Skeletal muscle satellite cell (primary cell): ENCODE measurements around the gene SH3BP5L.

Experiments
- H3K27me3 ChIP-seq: 2 replicates; pipeline ENCODE4 v1.7.0; 2013; ENCODE audit warnings: low read length; ENCODE audit not compliant: control insufficient read depth, insufficient read depth
- H3K36me3 ChIP-seq: 2 replicates; pipeline ENCODE4 v1.7.0; 2013; ENCODE audit warnings: mild to moderate bottlenecking, control low read depth, low read length; ENCODE audit not compliant: insufficient read depth
- H3K4me1 ChIP-seq: 2 replicates; pipeline ENCODE4 v1.7.0; 2013; ENCODE audit warnings: low read length; ENCODE audit not compliant: control insufficient read depth, insufficient read depth
- H3K4me2 ChIP-seq: 2 replicates; pipeline ENCODE4 v1.7.0; 2013; ENCODE audit warnings: mild to moderate bottlenecking, low read length
- H3K4me3 ChIP-seq: 2 replicates; pipeline ENCODE4 v1.7.0; 2013; ENCODE audit warnings: low read length
- H3K9ac ChIP-seq: 2 replicates; pipeline ENCODE4 v1.7.0; 2013; ENCODE audit warnings: mild to moderate bottlenecking, low read depth, low read length, moderate library complexity
- H3K9me3 ChIP-seq: replicated peaks from 2 replicates; pipeline ENCODE4 v1.7.0; 2013; ENCODE audit warnings: mild to moderate bottlenecking, control low read depth, low read length

SH3BP5L gene

DNA sequence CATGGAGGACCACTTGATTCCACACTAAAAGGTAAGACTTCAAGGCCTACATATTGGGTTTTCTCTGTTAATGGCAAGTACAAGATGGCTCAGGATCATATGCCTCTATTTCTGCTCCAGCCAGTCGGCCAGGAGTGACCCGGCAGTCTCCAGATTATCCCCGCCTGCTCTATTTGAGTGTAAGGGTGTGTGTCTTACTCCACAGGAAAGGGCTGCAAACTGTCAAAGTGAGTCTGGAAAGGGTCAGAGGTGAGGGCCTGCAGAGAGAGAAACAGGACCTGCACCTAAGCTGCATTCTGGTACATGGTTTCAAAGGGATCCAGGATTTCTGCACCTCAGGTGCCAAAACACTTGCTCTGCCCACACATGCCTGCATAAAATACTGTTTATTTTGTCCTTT is 23.9 kb upstream of the SH3BP5L start:
- Histone ChIP-seq H3K36me3 (peaks cover 74% of the 10 kb centered on the region), H3K9ac (no peak overlapping the region), H3K4me1 (no peaks in the 10 kb centered on the region), H3K4me3 (no peak overlapping the region), H3K27me3 (no peaks in the 10 kb centered on the region), H3K9me3 (no peaks in the 10 kb centered on the region), H3K4me2 (no peak overlapping the region)

DNA sequence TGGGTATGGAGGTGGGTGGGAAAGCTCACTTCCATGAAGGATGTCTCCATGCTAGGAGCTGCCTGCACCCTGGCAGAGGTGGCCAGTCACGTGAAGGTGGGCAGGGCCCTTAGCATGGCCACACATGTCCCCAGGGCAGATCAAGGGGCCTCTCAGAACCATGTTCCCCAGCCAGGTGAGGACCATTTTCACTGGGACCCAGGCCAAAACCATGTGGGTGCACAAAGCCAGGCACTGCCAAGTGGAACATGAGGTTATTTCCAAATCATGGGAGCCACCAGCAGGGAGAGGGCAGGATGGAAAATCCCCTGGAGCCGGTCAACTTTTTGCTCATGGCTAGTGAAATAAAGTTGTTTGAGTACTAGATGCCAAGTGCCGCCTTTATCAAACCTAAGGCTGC is 23.4 kb upstream of the SH3BP5L start:
- H3K4me2 ChIP-seq = no peak overlapping the region
- H3K27me3 ChIP-seq = no peaks in the 10 kb centered on the region
- no peak overlapping the region for H3K4me3 ChIP-seq
- no peaks in the 10 kb centered on the region for H3K4me1 ChIP-seq
- no peaks in the 10 kb centered on the region for H3K9me3 ChIP-seq
- no peak overlapping the region for H3K9ac ChIP-seq
- peaks cover 73% of the 10 kb centered on the region for H3K36me3 ChIP-seq

- Histone ChIP-seq H3K9ac (no peak overlapping the region), H3K9me3 (no peaks in the 10 kb centered on the region), H3K4me1 (no peaks in the 10 kb centered on the region), H3K4me3 (no peak overlapping the region), H3K4me2 (no peak overlapping the region), H3K36me3 (peaks cover 67% of the 10 kb centered on the region), H3K27me3 (no peaks in the 10 kb centered on the region)
Observed at GRCh38 chr1:248848602-248849001, 22.9 kb upstream of the SH3BP5L start.

DNA sequence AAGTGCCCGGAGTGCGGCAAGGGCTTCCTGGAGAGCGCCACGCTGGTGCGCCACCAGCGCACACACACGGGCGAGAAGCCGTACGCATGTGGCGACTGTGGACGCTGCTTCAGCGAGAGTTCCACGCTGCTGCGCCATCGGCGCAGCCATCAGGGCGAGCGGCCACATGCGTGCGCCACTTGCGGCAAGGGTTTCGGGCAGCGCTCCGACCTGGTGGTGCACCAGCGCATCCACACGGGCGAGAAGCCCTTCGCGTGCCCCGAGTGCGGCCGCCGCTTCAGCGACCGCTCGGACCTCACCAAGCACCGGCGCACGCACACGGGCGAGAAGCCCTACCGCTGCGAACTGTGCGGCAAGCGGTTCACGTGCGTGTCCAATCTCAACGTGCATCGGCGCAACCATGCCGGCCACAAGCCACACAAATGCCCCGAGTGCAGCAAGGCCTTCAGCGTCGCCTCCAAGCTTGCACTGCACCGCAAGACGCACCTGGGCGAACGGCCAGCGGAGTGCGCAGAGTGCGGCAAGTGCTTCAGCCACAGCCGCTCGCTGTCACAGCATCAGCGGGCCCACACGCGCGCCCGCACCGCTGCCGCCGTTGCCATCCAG is 22.3 kb upstream of the SH3BP5L start:
- no peaks in the 10 kb centered on the region for H3K27me3 ChIP-seq
- no peak overlapping the region for H3K4me2 ChIP-seq
- H3K9ac ChIP-seq = no peak overlapping the region
- peaks cover 63% of the 10 kb centered on the region for H3K36me3 ChIP-seq
- no peak overlapping the region for H3K4me3 ChIP-seq
- no peaks in the 10 kb centered on the region for H3K4me1 ChIP-seq
- H3K9me3 ChIP-seq = no peaks in the 10 kb centered on the region

- H3K9ac ChIP-seq = no peak overlapping the region
- H3K4me3 ChIP-seq = no peak overlapping the region
- peaks cover 63% of the 10 kb centered on the region for H3K36me3 ChIP-seq
Observed at GRCh38 chr1:248847181-248847955, 21.7 kb upstream of the SH3BP5L start.

DNA sequence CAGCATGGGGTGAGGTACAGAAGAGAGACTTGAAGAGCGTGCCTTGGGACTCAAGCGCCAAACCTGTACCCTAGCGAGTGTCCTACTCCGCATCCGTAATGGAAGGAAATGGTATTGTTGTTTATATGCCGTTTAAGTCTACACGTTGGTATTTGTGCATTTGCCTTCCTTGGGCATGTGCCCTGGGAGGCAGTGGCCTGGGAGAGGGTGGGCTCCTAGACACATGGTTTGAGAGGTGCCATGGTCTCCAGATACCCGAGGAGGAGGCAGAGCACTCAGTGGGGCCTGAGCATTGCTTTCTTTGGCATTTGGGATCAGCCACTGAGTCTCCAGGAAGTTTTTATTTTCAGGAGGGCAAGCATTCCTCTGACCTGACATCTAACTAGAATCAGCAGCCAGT is 18.8 kb upstream of the SH3BP5L start:
- Histone ChIP-seq H3K27me3 (no peaks in the 10 kb centered on the region), H3K4me2 (no peak overlapping the region), H3K36me3 (peaks cover 42% of the 10 kb centered on the region), H3K4me3 (no peak overlapping the region), H3K9ac (no peak overlapping the region), H3K9me3 (no peaks in the 10 kb centered on the region), H3K4me1 (peaks cover 13% of the 10 kb centered on the region)

More at GRCh38 chr1:248847181-248847955, 21.7 kb upstream of the SH3BP5L start:
- H3K9me3 ChIP-seq = no peaks in the 10 kb centered on the region
- no peaks in the 10 kb centered on the region for H3K27me3 ChIP-seq
- H3K4me1 ChIP-seq = peaks cover 4% of the 10 kb centered on the region
- H3K4me2 ChIP-seq = no peak overlapping the region

DNA sequence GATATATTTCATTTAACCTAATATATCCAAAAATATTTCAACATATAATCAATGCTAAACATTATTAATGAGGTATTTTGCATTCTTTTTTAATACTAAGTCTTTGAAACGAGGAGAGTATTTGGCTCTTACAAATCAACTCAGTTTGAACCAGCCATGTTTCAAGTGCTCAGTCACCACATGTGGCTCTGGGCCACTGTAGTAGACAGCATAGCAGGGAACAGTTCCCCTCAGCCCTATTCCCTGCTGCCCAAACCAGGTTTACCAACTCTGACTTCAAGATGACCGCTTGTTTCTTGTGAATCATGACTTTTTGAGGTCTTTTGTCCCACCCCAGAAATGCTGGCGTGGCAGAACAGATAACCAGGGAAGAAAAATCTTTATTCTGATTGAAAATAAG is 18.0 kb upstream of the SH3BP5L start:
- H3K4me1 ChIP-seq = peaks cover 18% of the 10 kb centered on the region
- H3K9ac ChIP-seq = no peak overlapping the region
- H3K36me3 ChIP-seq = peaks cover 34% of the 10 kb centered on the region
- no peaks in the 10 kb centered on the region for H3K27me3 ChIP-seq
- H3K4me3 ChIP-seq = no peak overlapping the region
- no peak overlapping the region for H3K4me2 ChIP-seq
- H3K9me3 ChIP-seq = no peaks in the 10 kb centered on the region

DNA sequence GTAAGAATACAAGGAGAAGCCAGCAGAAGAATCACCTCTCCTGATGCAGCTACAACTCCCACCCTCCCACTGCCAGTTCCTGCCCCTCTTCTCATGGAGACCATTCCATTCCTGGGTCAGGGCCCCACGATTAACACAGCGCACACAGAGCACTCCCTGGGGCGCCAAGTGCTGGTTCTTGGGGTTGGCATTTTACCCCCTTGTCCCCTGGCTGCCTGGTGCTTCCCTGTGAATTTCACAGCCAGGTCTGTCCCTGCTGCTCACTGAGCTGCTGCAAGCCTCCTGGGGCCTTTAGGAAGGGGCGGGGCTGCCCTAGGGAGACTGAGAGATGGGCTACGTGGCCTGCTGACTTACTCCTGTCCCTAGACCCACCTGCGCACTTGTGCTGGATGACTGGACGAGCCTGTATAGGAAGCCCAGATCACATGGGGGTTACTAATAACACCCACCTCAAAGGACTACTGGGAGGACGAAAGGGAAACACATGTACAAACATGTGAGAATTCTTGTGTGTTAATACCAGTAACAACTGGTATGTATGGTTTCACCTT is 17.1 kb upstream of the SH3BP5L start:
- peak overlapping the region; percentile 56 for H3K9ac ChIP-seq

GRCh38 chr1:248841702-248842395 is 16.1 kb upstream of the SH3BP5L start:
- Histone ChIP-seq H3K9ac (peak overlapping the region; percentile 56), H3K4me2 (peak overlapping the region; percentile 67), H3K4me3 (peak overlapping the region; percentile 26), H3K36me3 (peaks cover 18% of the 10 kb centered on the region), H3K27me3 (no peaks in the 10 kb centered on the region), H3K9me3 (no peaks in the 10 kb centered on the region), H3K4me1 (peaks cover 23% of the 10 kb centered on the region)

More for the DNA sequence above, 17.1 kb upstream of the SH3BP5L start:
- no peaks in the 10 kb centered on the region for H3K27me3 ChIP-seq
- no peaks in the 10 kb centered on the region for H3K9me3 ChIP-seq
- H3K4me2 ChIP-seq = no peak overlapping the region
- H3K4me1 ChIP-seq = peaks cover 18% of the 10 kb centered on the region
- H3K4me3 ChIP-seq = no peak overlapping the region
- peaks cover 27% of the 10 kb centered on the region for H3K36me3 ChIP-seq

- H3K4me1 ChIP-seq = peaks cover 23% of the 10 kb centered on the region
- no peak overlapping the region for H3K4me3 ChIP-seq
- H3K9me3 ChIP-seq = no peaks in the 10 kb centered on the region
- H3K9ac ChIP-seq = no peak overlapping the region
- peaks cover 10% of the 10 kb centered on the region for H3K36me3 ChIP-seq
- H3K27me3 ChIP-seq = no peaks in the 10 kb centered on the region
- no peak overlapping the region for H3K4me2 ChIP-seq
Observed at GRCh38 chr1:248840946-248841345, 15.2 kb upstream of the SH3BP5L start.

- H3K36me3 ChIP-seq = no peaks in the 10 kb centered on the region
- peak overlapping the region; percentile 99 for H3K9ac ChIP-seq
- peak overlapping the region; percentile 91 for H3K4me3 ChIP-seq
- peaks cover 23% of the 10 kb centered on the region for H3K4me1 ChIP-seq
- no peaks in the 10 kb centered on the region for H3K9me3 ChIP-seq
- peaks cover 8% of the 10 kb centered on the region for H3K27me3 ChIP-seq
- peak overlapping the region; percentile 99 for H3K4me2 ChIP-seq
Observed at GRCh38 chr1:248839168-248839555, 13.4 kb upstream of the SH3BP5L start.
